ENCODE data around the gene SUMO1.

- TF ChIP-seq CTCF (IDR thresholded peaks at IDR 0.05; ENCODE audit: low read depth, low read length), result no peak
- TF ChIP-seq EZH2phosphoT487 (IDR thresholded peaks at IDR 0.05; ENCODE audit: low read depth), result no peak
These were observed 68.5 kb downstream of the SUMO1 start for GRCh38 chr2:202169832-202170424.

Measured in OCI-LY3 (cell line).